H1 (cell line): Measurements from ENCODE around the gene PLA2G10. TPM values are rescaled to one million over a fixed set of nuclear protein-coding genes. Genes with fewer than 3 reads are reported as not detected.

Source experiments
- CTCF ChIA-PET: fragments of 300-600 bp; sonication (Branson Sonifier 250); formaldehyde crosslinking; loops from one replicate; lab custom pipeline; 2021; ENCODE audit not compliant: partially characterized antibody; lab: Charles Lee
- POLR2A ChIA-PET: fragments of 300-600 bp; sonication (Branson Sonifier 250); formaldehyde crosslinking; loops from one replicate; lab custom pipeline; 2021; ENCODE audit warnings: inconsistent platforms; ENCODE audit not compliant: partially characterized antibody; lab: Charles Lee
- DNase-seq, 2 experiments: peaks; one replicate each; pipeline versions ENCODE4 v3.0.0 to v3.0.0-alpha.2; 2010 to 2022; ENCODE audit warnings: low spot score in 2 of 2, low read depth in 1 of 2, mixed read lengths in 1 of 2
- FAIRE-seq: peaks from 2 replicates; lab custom pipeline; 2011; peaks lifted over from hg19 to GRCh38; lab: Jason Lieb, UNC
- H2AFZ ChIP-seq: 2 replicates; pipeline ENCODE4 v1.8.1; 2012; ENCODE audit warnings: low read length, inconsistent platforms
- H2AK5ac ChIP-seq: 2 replicates; pipeline ENCODE4 v1.6.1; 2013; ENCODE audit warnings: low read depth, low read length
- H2BK120ac ChIP-seq: replicated peaks from 2 replicates; pipeline ENCODE3; 2013; ENCODE audit warnings: low read depth, low read length, inconsistent platforms
- H2BK12ac ChIP-seq: 2 replicates; pipeline ENCODE4 v1.6.1; 2013; ENCODE audit warnings: low read depth, low read length
- H2BK15ac ChIP-seq: 2 replicates; pipeline ENCODE4 v1.6.1; 2013; ENCODE audit warnings: low read length
- H2BK20ac ChIP-seq: 2 replicates; pipeline ENCODE4 v1.6.1; 2013; ENCODE audit warnings: low read length
- H2BK5ac ChIP-seq: 2 replicates; pipeline ENCODE4 v1.6.1; 2013; ENCODE audit warnings: low read depth, low read length
- H3K14ac ChIP-seq: 2 replicates; pipeline ENCODE4 v1.6.1; 2013; ENCODE audit warnings: inconsistent platforms; ENCODE audit not compliant: insufficient read length
- H3K18ac ChIP-seq: 2 replicates; pipeline ENCODE4 v1.6.1; 2013; ENCODE audit warnings: low read length; ENCODE audit errors: extremely low read depth
- H3K23ac ChIP-seq: 2 replicates; pipeline ENCODE4 v1.6.1; 2013; ENCODE audit warnings: inconsistent platforms; ENCODE audit not compliant: insufficient read length
- H3K23me2 ChIP-seq: 2 replicates; pipeline ENCODE4 v1.6.1; 2013; ENCODE audit warnings: low read depth, low read length
- H3K27ac ChIP-seq: 2 replicates; pipeline ENCODE4 v1.6.1; 2011; ENCODE audit warnings: low read depth, low read length, inconsistent platforms
- H3K27me3 ChIP-seq, 4 experiments: replicated peaks in 1 of 4; 1 replicate in 1 of 4; 2 replicates in 3 of 4; pipeline versions ENCODE4 v1.6.1 to v1.8.1; 2011 to 2013; ENCODE audit warnings: low read length in 3 of 4, mild to moderate bottlenecking in 3 of 4, inconsistent platforms in 2 of 4, mixed read lengths in 2 of 4, moderate library complexity in 1 of 4; ENCODE audit not compliant: control insufficient read depth in 3 of 4, insufficient read depth in 3 of 4; ENCODE audit errors: extremely low read depth in 1 of 4
- H3K36me3 ChIP-seq, 4 experiments: 2 replicates each; pipeline versions ENCODE4 v1.6.1 to v1.8.1; 2011 to 2013; ENCODE audit warnings: mild to moderate bottlenecking in 4 of 4, low read length in 3 of 4, moderate library complexity in 2 of 4, control low read depth in 1 of 4, inconsistent platforms in 1 of 4; ENCODE audit not compliant: insufficient read depth in 4 of 4, control insufficient read depth in 2 of 4
- H3K4ac ChIP-seq: replicated peaks from 2 replicates; pipeline ENCODE3; 2013; ENCODE audit warnings: low read length, low read depth, mixed read lengths, inconsistent platforms; ENCODE audit not compliant: insufficient read length
- H3K4me1 ChIP-seq, 4 experiments: replicated peaks in 1 of 4; 1 replicate in 1 of 4; 2 replicates in 3 of 4; pipeline versions ENCODE4 v1.6.1 to v1.8.1; 2011 to 2013; ENCODE audit warnings: low read length in 3 of 4, inconsistent platforms in 2 of 4, mixed read lengths in 1 of 4; ENCODE audit not compliant: insufficient read depth in 4 of 4, control insufficient read depth in 3 of 4
- H3K4me2 ChIP-seq, 2 experiments: 2 replicates each; pipeline versions ENCODE4 v1.6.1 to v1.8.1; 2011 to 2013; ENCODE audit warnings: low read depth in 2 of 2, low read length in 2 of 2, control low read depth in 1 of 2, inconsistent platforms in 1 of 2, mild to moderate bottlenecking in 1 of 2; ENCODE audit not compliant: insufficient read depth in 1 of 2
- H3K4me3 ChIP-seq, 4 experiments: fragments of 200-600, 300-600 bp in 1 of 4; sonication (generic), shearing (Covaris generic), sonication (Bioruptor Twin) in 1 of 4; 2 replicates each; pipeline versions ENCODE4 v1.5.1 to v1.8.1; 2011 to 2016; ENCODE audit warnings: low read length in 4 of 4, low read depth in 3 of 4, control low read depth in 2 of 4, inconsistent platforms in 2 of 4, mild to moderate bottlenecking in 2 of 4, mixed read lengths in 1 of 4, moderate library complexity in 1 of 4; ENCODE audit not compliant: insufficient read depth in 2 of 4; ENCODE audit errors: extremely low read depth in 1 of 4
- H3K56ac ChIP-seq: replicated peaks from 2 replicates; pipeline ENCODE3; 2013; ENCODE audit warnings: low read depth, mild to moderate bottlenecking, mixed read lengths, low read length, inconsistent platforms; ENCODE audit not compliant: insufficient read length
- H3K79me1 ChIP-seq: 2 replicates; pipeline ENCODE4 v1.6.1; 2013; ENCODE audit warnings: low read depth, low read length, control low read depth
- H3K79me2 ChIP-seq, 2 experiments: 2 replicates each; pipeline versions ENCODE4 v1.6.1 to v1.8.1; 2012 to 2013; ENCODE audit warnings: low read length in 2 of 2, mild to moderate bottlenecking in 2 of 2, inconsistent platforms in 1 of 2; ENCODE audit not compliant: insufficient read depth in 2 of 2, control insufficient read depth in 1 of 2
- H3K9ac ChIP-seq, 4 experiments: replicated peaks in 1 of 4; 1 replicate in 1 of 4; 2 replicates in 3 of 4; pipeline versions ENCODE4 v1.6.1 to v1.8.1; 2011 to 2013; ENCODE audit warnings: low read depth in 3 of 4, low read length in 3 of 4, control low read depth in 2 of 4, mild to moderate bottlenecking in 2 of 4, moderate library complexity in 2 of 4, inconsistent platforms in 1 of 4; ENCODE audit errors: extremely low read depth in 1 of 4
- H3K9me3 ChIP-seq, 2 experiments: 2 replicates each; pipeline versions ENCODE4 v1.6.1 to v1.8.1; 2012 to 2013; ENCODE audit warnings: mild to moderate bottlenecking in 2 of 2, moderate library complexity in 2 of 2, control low read depth in 1 of 2, inconsistent platforms in 1 of 2, low read depth in 1 of 2, low read length in 1 of 2, mixed read lengths in 1 of 2; ENCODE audit not compliant: insufficient read depth in 2 of 2
- H4K20me1 ChIP-seq, 2 experiments: replicated peaks in 1 of 2; 2 replicates each; pipeline versions ENCODE3 to v1.8.1; 2011 to 2013; ENCODE audit warnings: inconsistent platforms in 2 of 2, low read length in 2 of 2, mild to moderate bottlenecking in 1 of 2; ENCODE audit not compliant: insufficient read depth in 2 of 2, control insufficient read depth in 1 of 2
- H4K5ac ChIP-seq: 2 replicates; pipeline ENCODE4 v1.6.1; 2013; ENCODE audit warnings: low read length, low read depth, mixed read lengths, inconsistent platforms; ENCODE audit not compliant: insufficient read length
- H4K8ac ChIP-seq: 2 replicates; pipeline ENCODE4 v1.8.0; 2013; ENCODE audit warnings: mild to moderate bottlenecking, moderate library complexity, low read length, inconsistent platforms; ENCODE audit not compliant: insufficient read depth; ENCODE audit errors: extremely low read depth
- H4K91ac ChIP-seq: replicated peaks from 2 replicates; pipeline ENCODE3; 2013; ENCODE audit warnings: low read length, mixed read lengths, inconsistent platforms; ENCODE audit not compliant: insufficient read length
- ASH2L ChIP-seq: fragments of 200-600, 300-600 bp; sonication (generic); IDR thresholded peaks from one replicate; pipeline ENCODE4 v1.7.1; 2017; ENCODE audit warnings: low read length
- EGR1 ChIP-seq: IDR thresholded peaks from 2 replicates; pipeline ENCODE4 v1.6.1; 2011; ENCODE audit warnings: low read depth, low read length, borderline replicate concordance
- RFX5 ChIP-seq: IDR thresholded peaks from 2 replicates; pipeline ENCODE4 v1.6.1; 2011; ENCODE audit warnings: low read depth, low read length, improper control_type of control experiment, borderline replicate concordance
- RXRA ChIP-seq: IDR thresholded peaks from 2 replicates; pipeline ENCODE4 v1.6.1; 2011; ENCODE audit warnings: low read depth, mild to moderate bottlenecking, low read length, moderate library complexity; ENCODE audit not compliant: insufficient read depth
- SIN3A ChIP-seq, 2 experiments: IDR thresholded peaks in 1 of 2; conservative IDR thresholded peaks in 1 of 2; 2 replicates each; pipeline ENCODE4 v1.6.1; 2011 to 2012; ENCODE audit warnings: low read length in 2 of 2, improper control_type of control experiment in 1 of 2, low read depth in 1 of 2, mild to moderate bottlenecking in 1 of 2
- SP1 ChIP-seq: IDR thresholded peaks from 2 replicates; pipeline ENCODE4 v1.6.1; 2011; ENCODE audit warnings: low read depth, low read length
- WGBS, 2 experiments: shearing (Covaris generic) in 1 of 2; methylation state at CpG; one replicate each; pipeline versions ENCODE4 v1.1.6 to v1.1.7; 2013 to 2015; ENCODE audit warnings: low lambda C conversion rate in 2 of 2, mixed read lengths in 2 of 2, inconsistent platforms in 1 of 2, low coverage in 1 of 2, missing lambda C conversion rate in 1 of 2; ENCODE audit not compliant: insufficient replicate concordance in 2 of 2, insufficient coverage in 1 of 2, insufficient read length in 1 of 2; ENCODE audit errors: extremely low coverage in 1 of 2, missing lambda C conversion rate in 1 of 2; 5-methylcytosine and 5-hydroxymethylcytosine counted together
- polyA plus RNA-seq, 7 experiments: library from polyadenylated mRNA; depleted of rRNA in 3 of 7; stranded (reverse) in 5 of 7; unstranded in 2 of 7; fragments of >200 nt in 5 of 7; fragments of 200-250 nt in 2 of 7; gene quantifications; 1 replicate in 5 of 7; 2 replicates in 1 of 7; 4 replicates in 1 of 7; pipeline versions ENCODE4 v1.2.1 to v1.2.3, GENCODE V29; 2011 to 2013; ENCODE audit warnings: missing spikeins in 2 of 7, mixed read lengths in 2 of 7
- total RNA-seq: library from RNA; stranded (reverse); fragmentation: NEBNext Ultra II Directional; extraction: Animal tissue kit (Norgen Biotek cat#: 25700); gene quantifications from 2 replicates; pipeline ENCODE4 v1.2.1, GENCODE V29; 2021

PLA2G10 gene
- total and polyA plus RNA-seq, 2 of the 8 experiments (the other 6 are each of a cell fraction or from before 2014, with no cell fraction given), result 0.60 to 2.2 TPM

- Histone ChIP-seq H2BK120ac (no peak overlapping the region), H3K4me2 (peak overlapping the region; percentile 86 to 88), H3K4me3 (peak overlapping the region; percentile 79 to 95 (median 86)), H2BK20ac (no peak overlapping the region), H3K4me1 (peaks cover 2 to 8% (median 6%) of the 10 kb centered on the region in 4 experiments; a peak in 5 of 7 replicates), H2AFZ (no peak overlapping the region), H3K79me2 (peaks cover 0 to 25% of the 10 kb centered on the region in 2 experiments; a peak in 2 of 4 replicates), H3K27ac (peak overlapping the region; percentile 96), H3K79me1 (no peaks in the 10 kb centered on the region), H2BK5ac (peak overlapping the region; percentile 96; the same call in 1 of the 2 replicates), H3K36me3 (peaks cover 0 to 37% (median 18%) of the 10 kb centered on the region in 4 experiments; a peak in 5 of 8 replicates), H3K9ac (peak overlapping the region; percentile 44 to 92 (median 88)), H4K8ac (peak overlapping the region; percentile 98; the same call in 1 of the 2 replicates), H3K9me3 (no peaks in the 10 kb centered on the region)
- POLR2A ChIA-PET, result interaction anchor here (0.7 to 2.4 kb wide), 12 partner anchors 9 to 42 kb away, joined by 3 to 19 read pairs (median 6); no protein-coding TSS in a partner anchor
- TF ChIP-seq EGR1, result no peak
- TF ChIP-seq SP1, result no peak
- no peak for TF ChIP-seq ASH2L
- no peak for TF ChIP-seq SIN3A (conservative IDR thresholded peaks at IDR 0.05 in 1 of 2, IDR thresholded peaks at IDR 0.05 in 1 of 2; ENCODE audit: low read depth in 1 of 2, low read length in 2 of 2)
- TF ChIP-seq RFX5, result no peak
- TF ChIP-seq RXRA, result no peak
- TF ChIP-seq, all 59 proteins: peak for 0
- CTCF ChIA-PET, result no interaction called here
- DNase-seq (no peak), FAIRE-seq (no peak)
- no peak overlapping the region for H2BK15ac ChIP-seq
- H3K23me2 ChIP-seq, result peaks cover 5% of the 10 kb centered on the region
- H2BK12ac ChIP-seq, result no peak overlapping the region
- H3K27me3 ChIP-seq, result no peaks in the 10 kb centered on the region
- H3K56ac ChIP-seq, result no peak overlapping the region
- H3K4ac ChIP-seq, result no peak overlapping the region
- peak overlapping the region; percentile 95; the same call in 1 of the 2 replicates for H3K18ac ChIP-seq
- no peak overlapping the region for H3K23ac ChIP-seq
- no peak overlapping the region for H4K91ac ChIP-seq
- H4K5ac ChIP-seq, result no peak overlapping the region
- H3K14ac ChIP-seq, result no peak overlapping the region
- no peak overlapping the region for H2AK5ac ChIP-seq
- 66% methylated on average over 12 of the region's 12 CpGs; no CpG with 5 or more reads in 1 of the 2 experiments for WGBS, 2 experiments
- H4K20me1 ChIP-seq, result no peaks in the 10 kb centered on the region
These were observed 65.1 kb downstream of the PLA2G10 start for GRCh38 chr16:14628806-14629611.
